Mesenchymal stem cell (in vitro differentiated cells and primary cell): ENCODE data around the gene JSRP1.

ENCODE experiments used
- DNase-seq: peaks from one replicate; pipeline ENCODE4 v3.0.0-alpha.2; 2013
- H2AFZ ChIP-seq: one replicate; pipeline ENCODE4 v1.6.1; 2013; ENCODE audit warnings: low read depth, mild to moderate bottlenecking, control low read depth, inconsistent platforms, low read length, moderate library complexity
- H2AK5ac ChIP-seq: 2 replicates; pipeline ENCODE4 v1.6.1; 2013; ENCODE audit warnings: low read length, moderate library complexity, mild to moderate bottlenecking, inconsistent platforms; ENCODE audit not compliant: severe bottlenecking
- H2BK120ac ChIP-seq: one replicate; pipeline ENCODE4 v1.6.1; 2013; ENCODE audit warnings: low read depth, mild to moderate bottlenecking, inconsistent platforms, low read length, moderate library complexity
- H2BK12ac ChIP-seq, 2 experiments: one replicate each; pipeline ENCODE4 v1.6.1; 2013; ENCODE audit warnings: inconsistent platforms in 2 of 2, low read length in 2 of 2, mild to moderate bottlenecking in 2 of 2, moderate library complexity in 2 of 2, control low read depth in 1 of 2
- H2BK15ac ChIP-seq: one replicate; pipeline ENCODE4 v1.6.1; 2013; ENCODE audit warnings: mild to moderate bottlenecking, low read depth, inconsistent platforms; ENCODE audit not compliant: poor library complexity, severe bottlenecking
- H2BK5ac ChIP-seq: 2 replicates; pipeline ENCODE4 v1.6.1; 2013; ENCODE audit warnings: low read depth, mild to moderate bottlenecking, low read length, control low read depth, inconsistent platforms; ENCODE audit not compliant: poor library complexity, severe bottlenecking
- H3K14ac ChIP-seq, 2 experiments: one replicate each; pipeline ENCODE4 v1.6.1; 2013; ENCODE audit warnings: inconsistent platforms in 2 of 2, low read length in 2 of 2, control low read depth in 1 of 2, mild to moderate bottlenecking in 1 of 2, moderate library complexity in 1 of 2
- H3K18ac ChIP-seq, 2 experiments: one replicate each; pipeline ENCODE4 v1.6.1; 2013; ENCODE audit warnings: inconsistent platforms in 2 of 2, low read length in 2 of 2, control low read depth in 1 of 2, low read depth in 1 of 2, mild to moderate bottlenecking in 1 of 2
- H3K23ac ChIP-seq, 2 experiments: one replicate each; pipeline ENCODE4 v1.6.1; 2013; ENCODE audit warnings: inconsistent platforms in 2 of 2, low read length in 2 of 2, mild to moderate bottlenecking in 2 of 2, moderate library complexity in 2 of 2, control low read depth in 1 of 2
- H3K27ac ChIP-seq: 2 replicates; pipeline ENCODE4 v1.5.1; 2013; ENCODE audit warnings: mild to moderate bottlenecking, moderate library complexity, low read length, control low read depth, inconsistent platforms; ENCODE audit not compliant: poor library complexity, severe bottlenecking
- H3K27me3 ChIP-seq, 2 experiments: 2 replicates each; pipeline versions ENCODE4 v1.6.1 to v1.7.0; 2013; ENCODE audit warnings: low read length in 2 of 2, mild to moderate bottlenecking in 2 of 2, moderate library complexity in 2 of 2, control low read depth in 1 of 2, inconsistent platforms in 1 of 2; ENCODE audit not compliant: control insufficient read depth in 1 of 2, insufficient read depth in 1 of 2
- H3K36me3 ChIP-seq, 2 experiments: 2 replicates each; pipeline versions ENCODE4 v1.6.1 to v1.7.0; 2013; ENCODE audit warnings: low read length in 2 of 2, control low read depth in 1 of 2, inconsistent platforms in 1 of 2, low read depth in 1 of 2, mild to moderate bottlenecking in 1 of 2; ENCODE audit not compliant: insufficient read depth in 2 of 2, control insufficient read depth in 1 of 2
- H3K4ac ChIP-seq, 2 experiments: one replicate each; pipeline ENCODE4 v1.6.1; 2013; ENCODE audit warnings: inconsistent platforms in 2 of 2, low read length in 2 of 2, mild to moderate bottlenecking in 2 of 2, moderate library complexity in 2 of 2, control low read depth in 1 of 2, low read depth in 1 of 2
- H3K4me1 ChIP-seq: 2 replicates; pipeline ENCODE4 v1.6.1; 2013; ENCODE audit warnings: low read depth, low read length, control low read depth; ENCODE audit not compliant: control insufficient read depth, insufficient read depth
- H3K4me2 ChIP-seq: 2 replicates; pipeline ENCODE4 v1.6.1; 2013; ENCODE audit warnings: low read length, mild to moderate bottlenecking, inconsistent platforms; ENCODE audit not compliant: poor library complexity, severe bottlenecking
- H3K4me3 ChIP-seq, 2 experiments: 2 replicates each; pipeline versions ENCODE4 v1.5.1 to v1.7.0; 2013; ENCODE audit warnings: low read length in 2 of 2, mild to moderate bottlenecking in 2 of 2, control low read depth in 1 of 2, low read depth in 1 of 2; ENCODE audit not compliant: insufficient read depth in 1 of 2
- H3K79me1 ChIP-seq: replicated peaks from 2 replicates; pipeline ENCODE4 v1.6.1; 2013; ENCODE audit warnings: mild to moderate bottlenecking, control low read depth, low read length, inconsistent platforms; ENCODE audit not compliant: poor library complexity, severe bottlenecking
- H3K9ac ChIP-seq: 2 replicates; pipeline ENCODE4 v1.7.0; 2013; ENCODE audit warnings: mild to moderate bottlenecking, low read length, moderate library complexity
- H3K9me3 ChIP-seq: 2 replicates; pipeline ENCODE4 v1.7.0; 2013; ENCODE audit warnings: mild to moderate bottlenecking, low read length; ENCODE audit not compliant: control insufficient read depth
- H4K8ac ChIP-seq: one replicate; pipeline ENCODE4 v1.6.1; 2013; ENCODE audit warnings: inconsistent platforms, mild to moderate bottlenecking, low read length, moderate library complexity
- H4K91ac ChIP-seq: one replicate; pipeline ENCODE4 v1.6.1; 2013; ENCODE audit warnings: mild to moderate bottlenecking, low read length, inconsistent platforms
- WGBS: methylation state at CpG from one replicate; pipeline ENCODE4 v1.1.7; 2013; ENCODE audit warnings: mixed read lengths; 5-methylcytosine and 5-hydroxymethylcytosine counted together
- small RNA-seq: library from polyadenylated mRNA; stranded (forward); fragments of <200 nt; extraction: miRNeasy Mini kit (QIAGEN cat#:217004); gene quantifications from one replicate; pipeline ENCODE3, GENCODE V24; 2013; ENCODE audit warnings: low read depth

JSRP1 gene

GRCh38 chr19:2207008-2207407 lies 49.2 kb downstream of the JSRP1 start:
- peaks cover 49% of the 10 kb centered on the region for H3K4me1 ChIP-seq
- H4K8ac ChIP-seq = no peak overlapping the region
- H4K91ac ChIP-seq = no peak overlapping the region
- no peak overlapping the region for H3K4me3 ChIP-seq
- H3K36me3 ChIP-seq = peaks cover 74% of the 10 kb centered on the region in 2 experiments
- no peak overlapping the region for H3K23ac ChIP-seq
- H2BK120ac ChIP-seq = no peak overlapping the region
- H3K18ac ChIP-seq = no peak overlapping the region
- no peak overlapping the region for H3K27ac ChIP-seq
- DNase-seq = no peak
- no peak overlapping the region for H2BK5ac ChIP-seq
- H3K14ac ChIP-seq = no peak overlapping the region
- H3K9me3 ChIP-seq = no peaks in the 10 kb centered on the region
- no peak overlapping the region for H3K4me2 ChIP-seq
- peaks cover 60% of the 10 kb centered on the region for H3K79me1 ChIP-seq
- no peaks in the 10 kb centered on the region for H3K27me3 ChIP-seq
- WGBS = 97% methylated on average over 10 of the region's 15 CpGs
- H3K9ac ChIP-seq = no peak overlapping the region
- H2BK15ac ChIP-seq = no peak overlapping the region
- H2AK5ac ChIP-seq = peak overlapping the region; percentile 83
- H3K4ac ChIP-seq = no peak overlapping the region
- no peak overlapping the region for H2AFZ ChIP-seq
- H2BK12ac ChIP-seq = no peak overlapping the region

DNA sequence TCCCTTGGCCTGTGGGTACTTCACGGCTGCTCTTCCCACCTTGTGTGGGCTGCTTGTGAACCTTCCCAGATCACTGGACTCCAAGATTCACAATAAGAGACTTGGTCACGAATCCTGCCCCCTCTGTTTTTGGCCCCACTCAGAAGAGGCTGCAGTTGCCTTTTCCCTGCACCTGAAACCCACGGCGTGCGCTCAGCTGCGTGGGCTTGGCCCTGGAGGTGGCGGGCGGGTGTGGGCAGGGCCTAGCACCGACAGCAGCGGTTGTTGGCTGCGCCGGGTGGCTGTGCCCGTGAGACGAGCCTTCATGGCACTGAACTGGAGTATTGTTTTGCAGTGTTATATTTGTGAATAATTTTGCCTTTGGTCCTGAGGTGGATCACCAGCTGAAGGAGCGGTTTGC lies 53.9 kb downstream of the JSRP1 start:
- Histone ChIP-seq H3K27ac (no peak overlapping the region), H2BK120ac (no peak overlapping the region), H3K4ac (no peak overlapping the region), H3K18ac (no peak overlapping the region), H3K9me3 (no peaks in the 10 kb centered on the region), H3K14ac (no peak overlapping the region), H2BK12ac (no peak overlapping the region), H2BK15ac (no peak overlapping the region), H3K36me3 (peaks cover 77 to 79% of the 10 kb centered on the region in 2 experiments), H4K91ac (no peak overlapping the region), H3K79me1 (peaks cover 37% of the 10 kb centered on the region), H3K4me3 (no peak overlapping the region), H4K8ac (no peak overlapping the region), H3K9ac (no peak overlapping the region), H2AK5ac (no peak overlapping the region), H3K27me3 (no peaks in the 10 kb centered on the region), H3K4me1 (peaks cover 53% of the 10 kb centered on the region), H2BK5ac (no peak overlapping the region), H2AFZ (no peak overlapping the region), H3K4me2 (no peak overlapping the region), H3K23ac (no peak overlapping the region)
- WGBS = 96% methylated on average over 15 of the region's 15 CpGs
- no peak for DNase-seq

Small RNA genes within 50 kb of the gene (small RNA-seq; reads per million reads assigned to genes)
- 2.0 reads per million for gene MIR1227
